Measurements from ENCODE around the gene GDF11. TPM values are rescaled to one million over a fixed set of nuclear protein-coding genes. Genes with fewer than 3 reads are reported as not detected.
A peak's percentile ranks its signal among the peaks of the same experiment; 100 is the strongest.

Gene GDF11
- total RNA-seq, 3 donors from 2014 or later: 0.64 to 1.6 (median 0.88) TPM

DNA sequence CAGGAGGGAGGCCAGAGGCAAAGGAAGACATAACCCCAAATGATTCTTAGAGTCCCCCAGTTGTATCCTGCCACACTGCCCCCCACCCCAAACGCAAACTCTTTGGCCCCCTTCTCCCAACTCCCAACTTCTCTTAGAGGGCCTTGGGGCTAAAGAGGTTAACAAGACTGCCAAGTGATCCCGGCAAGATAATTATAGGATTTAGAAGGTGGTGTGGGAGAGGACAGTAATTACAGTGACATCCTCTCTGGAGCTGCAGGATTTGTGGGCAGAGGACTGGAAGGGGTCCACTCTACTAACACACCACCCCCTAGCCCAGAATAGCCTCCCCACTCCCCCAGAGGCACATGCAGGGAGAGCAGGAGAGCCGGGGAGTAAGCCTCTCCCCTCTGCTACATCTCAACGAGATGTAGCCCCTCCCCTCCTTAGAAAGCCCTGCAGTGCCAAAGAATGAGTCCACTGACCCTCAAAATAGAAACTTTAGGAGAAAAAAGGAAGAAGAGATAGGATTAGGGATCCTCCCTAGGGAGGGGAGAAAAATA, 5.3 kb upstream of the GDF11 start:
- no peak for DNase-seq (ENCODE audit: low spot score in 2 of 2)
- peak overlapping the region; percentile 51 to 64 (median 58) for H3K4me3 ChIP-seq

DNA sequence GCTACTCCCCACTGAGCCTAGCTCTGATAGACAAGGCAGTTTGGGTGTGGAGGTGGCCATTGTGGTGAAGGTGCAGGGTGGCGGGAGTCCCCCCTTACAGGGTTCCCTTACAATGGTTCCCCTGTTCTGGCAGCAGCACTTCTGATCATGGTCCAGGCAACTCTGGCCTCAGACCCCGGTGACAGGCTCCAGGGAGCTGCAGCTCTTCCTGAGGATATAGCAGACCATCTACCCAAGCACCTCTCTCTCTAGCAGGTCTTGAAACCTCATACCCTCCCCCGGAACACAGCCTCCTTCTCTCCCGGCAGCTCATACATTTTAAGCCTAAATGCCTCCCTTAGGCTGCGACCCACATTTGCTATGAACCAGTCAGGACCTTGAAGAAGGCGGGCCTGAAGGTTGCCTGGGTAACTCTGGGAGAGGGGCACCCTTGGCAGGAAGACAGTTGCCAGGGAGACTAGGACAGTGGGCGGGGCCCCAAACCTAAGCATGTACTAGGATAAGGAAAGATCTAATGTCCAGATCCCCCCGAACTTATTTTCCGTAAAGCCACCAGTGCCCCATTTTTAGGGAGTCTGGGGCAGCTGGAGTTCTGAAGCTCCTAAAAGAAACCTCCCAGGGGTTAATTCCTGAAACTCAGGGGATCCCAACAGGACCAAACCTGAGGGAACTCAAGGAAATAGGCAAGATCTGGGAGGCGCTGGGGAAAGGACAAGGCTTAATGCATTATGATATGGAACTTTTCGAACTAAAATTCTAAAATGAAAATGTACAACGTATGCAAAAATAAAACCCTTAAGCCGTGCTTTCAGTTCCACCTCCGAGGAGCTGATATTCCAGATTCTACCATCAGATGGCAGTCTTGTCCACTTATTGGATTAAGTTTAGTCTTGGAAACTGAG, 4.5 kb upstream of the GDF11 start:
- Histone ChIP-seq H3K27ac (peak overlapping the region; percentile 71 to 79), H3K4me3 (peak overlapping the region; percentile 51 to 64 (median 58)), H3K36me3 (no peaks in the 10 kb centered on the region), H3K9me3 (no peaks in the 10 kb centered on the region), H3K4me1 (peaks cover 0 to 3% of the 10 kb centered on the region in 2 donors), H3K27me3 (no peaks in the 10 kb centered on the region)
- TF ChIP-seq POLR2A (IDR thresholded peaks at IDR 0.05) (no peak), POLR2AphosphoS5 (IDR thresholded peaks at IDR 0.05) (peak in 1 of 3 donors; percentile 45)
- TF ChIP-seq, protein P1, sequence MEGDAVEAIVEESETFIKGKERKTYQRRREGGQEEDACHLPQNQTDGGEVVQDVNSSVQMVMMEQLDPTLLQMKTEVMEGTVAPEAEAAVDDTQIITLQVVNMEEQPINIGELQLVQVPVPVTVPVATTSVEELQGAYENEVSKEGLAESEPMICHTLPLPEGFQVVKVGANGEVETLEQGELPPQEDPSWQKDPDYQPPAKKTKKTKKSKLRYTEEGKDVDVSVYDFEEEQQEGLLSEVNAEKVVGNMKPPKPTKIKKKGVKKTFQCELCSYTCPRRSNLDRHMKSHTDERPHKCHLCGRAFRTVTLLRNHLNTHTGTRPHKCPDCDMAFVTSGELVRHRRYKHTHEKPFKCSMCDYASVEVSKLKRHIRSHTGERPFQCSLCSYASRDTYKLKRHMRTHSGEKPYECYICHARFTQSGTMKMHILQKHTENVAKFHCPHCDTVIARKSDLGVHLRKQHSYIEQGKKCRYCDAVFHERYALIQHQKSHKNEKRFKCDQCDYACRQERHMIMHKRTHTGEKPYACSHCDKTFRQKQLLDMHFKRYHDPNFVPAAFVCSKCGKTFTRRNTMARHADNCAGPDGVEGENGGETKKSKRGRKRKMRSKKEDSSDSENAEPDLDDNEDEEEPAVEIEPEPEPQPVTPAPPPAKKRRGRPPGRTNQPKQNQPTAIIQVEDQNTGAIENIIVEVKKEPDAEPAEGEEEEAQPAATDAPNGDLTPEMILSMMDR (IDR thresholded peaks at IDR 0.05): peak; percentile 80 to 92 (median 92)
- peak; percentile 60 to 68 for DNase-seq (ENCODE audit: low spot score in 2 of 2)
- intact Hi-C loops (cut with DNase I; ENCODE audit: low total_unique reads): no loop called here

More for the DNA sequence above, 5.3 kb upstream of the GDF11 start:
- Histone ChIP-seq H3K36me3 (no peaks in the 10 kb centered on the region), H3K27me3 (no peaks in the 10 kb centered on the region), H3K27ac (peak overlapping the region; percentile 71 to 79), H3K4me1 (peaks cover 0 to 2% of the 10 kb centered on the region in 2 donors), H3K9me3 (no peaks in the 10 kb centered on the region)
- TF ChIP-seq POLR2AphosphoS5 (IDR thresholded peaks at IDR 0.05) (no peak), POLR2A (IDR thresholded peaks at IDR 0.05) (no peak)
- TF ChIP-seq, protein P1 (IDR thresholded peaks at IDR 0.05): no peak
- intact Hi-C loops (cut with DNase I; ENCODE audit: low total_unique reads): no loop called here

DNA sequence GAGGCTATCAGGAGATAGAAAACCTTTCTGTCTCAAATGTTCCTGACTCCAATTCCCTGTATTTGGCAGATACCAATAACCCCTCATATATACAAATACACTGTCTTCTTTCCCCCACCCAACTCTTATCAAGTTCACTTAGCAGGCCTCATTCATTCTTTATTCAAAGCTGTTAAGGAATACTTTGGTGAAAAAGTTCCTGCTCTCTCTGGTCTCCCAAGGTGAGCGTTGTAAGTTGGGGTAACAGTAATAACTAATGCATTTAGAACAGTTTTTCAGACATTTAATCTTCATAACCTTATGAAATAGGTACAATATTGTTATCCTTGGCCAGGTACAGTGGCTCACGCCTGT, 3.9 kb upstream of the GDF11 start:
- intact Hi-C loops (cut with DNase I; ENCODE audit: low total_unique reads): no loop called here
- peak overlapping the region; percentile 51 to 64 (median 58) for H3K4me3 ChIP-seq

DNA sequence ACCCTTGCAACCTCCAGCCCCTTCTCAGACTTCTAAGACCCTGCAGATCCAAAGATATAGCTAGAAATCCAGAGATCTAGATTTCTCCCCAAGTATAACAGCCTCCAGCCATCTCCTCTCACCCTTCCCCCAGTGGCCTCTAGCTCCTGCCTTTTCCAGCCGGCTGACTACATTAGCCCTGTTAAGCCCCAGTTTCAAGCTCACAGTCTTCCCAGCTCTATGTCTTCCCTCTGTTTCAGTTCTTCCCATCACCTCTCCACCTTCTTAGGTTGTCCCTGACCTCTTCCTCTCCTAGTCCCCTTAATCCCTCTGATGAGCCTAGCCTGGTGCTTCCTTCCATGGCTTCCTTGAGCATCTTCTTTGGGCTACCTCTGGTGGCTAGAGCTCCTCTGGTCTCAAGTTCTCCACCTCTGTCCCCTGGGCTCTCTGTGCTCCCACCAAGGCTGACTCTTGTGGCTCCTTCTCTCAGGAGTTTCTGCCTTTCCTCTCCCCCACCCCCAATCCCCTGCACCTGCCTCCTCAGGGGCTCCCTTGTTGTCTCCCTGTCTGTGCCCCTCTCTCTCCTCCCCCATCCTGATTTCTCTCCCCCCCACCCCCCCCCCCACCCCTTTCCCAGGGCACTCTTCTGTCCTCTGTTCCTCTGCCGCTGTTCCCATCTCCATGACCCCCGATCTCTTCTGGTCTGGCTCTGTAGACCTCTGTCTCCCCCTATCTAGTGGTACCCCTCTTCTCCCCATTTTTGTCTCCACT, 816 bp upstream of the GDF11 start:
- H3K36me3 ChIP-seq: no peaks in the 10 kb centered on the region
- intact Hi-C loops (cut with DNase I; ENCODE audit: low total_unique reads): loop anchor here (5.0 kb wide), 2 partner anchors 195 to 1380 kb away; partner anchors contain the start of gene GPR84
- H3K9me3 ChIP-seq: no peaks in the 10 kb centered on the region
- H3K27ac ChIP-seq: peak overlapping the region; percentile 45 to 72
- H3K27me3 ChIP-seq: no peaks in the 10 kb centered on the region
- peak overlapping the region in 2 of 3 donors; percentile 62 to 86 for H3K4me3 ChIP-seq
- peaks cover 3 to 4% of the 10 kb centered on the region in 2 donors for H3K4me1 ChIP-seq
- TF ChIP-seq, protein P1 (IDR thresholded peaks at IDR 0.05): no peak
- TF ChIP-seq POLR2A (IDR thresholded peaks at IDR 0.05): no peak
- TF ChIP-seq POLR2AphosphoS5 (IDR thresholded peaks at IDR 0.05): no peak
- DNase-seq (ENCODE audit: low spot score in 2 of 2): no peak

More for the DNA sequence above, 3.9 kb upstream of the GDF11 start:
- H3K4me1 ChIP-seq: peaks cover under 1 to 3% of the 10 kb centered on the region in 2 donors
- H3K27me3 ChIP-seq: no peaks in the 10 kb centered on the region
- H3K27ac ChIP-seq: no peak overlapping the region
- DNase-seq (ENCODE audit: low spot score in 2 of 2): no peak
- TF ChIP-seq, protein P1 (IDR thresholded peaks at IDR 0.05): peak in 1 of 3 donors; percentile 5
- TF ChIP-seq POLR2A (IDR thresholded peaks at IDR 0.05) (no peak), POLR2AphosphoS5 (IDR thresholded peaks at IDR 0.05) (no peak)
- no peaks in the 10 kb centered on the region for H3K36me3 ChIP-seq
- no peaks in the 10 kb centered on the region for H3K9me3 ChIP-seq
